GM18508 (cell line): ENCODE results near the gene ABTB1.
"Not testable (repeated sequence)": the region's sequence is repeated elsewhere in the genome, so short reads cannot be mapped to it uniquely, and the experiment has no call there.

ENCODE experiments used
- ATAC-seq: cut with Tn5 transposase; IDR thresholded peaks from one replicate; pipeline ENCODE4 v1.9.1; 2021; ENCODE audit warnings: moderate number of reproducible peaks; ENCODE audit not compliant: insufficient read depth, unreplicated experiment

Gene ABTB1

DNA sequence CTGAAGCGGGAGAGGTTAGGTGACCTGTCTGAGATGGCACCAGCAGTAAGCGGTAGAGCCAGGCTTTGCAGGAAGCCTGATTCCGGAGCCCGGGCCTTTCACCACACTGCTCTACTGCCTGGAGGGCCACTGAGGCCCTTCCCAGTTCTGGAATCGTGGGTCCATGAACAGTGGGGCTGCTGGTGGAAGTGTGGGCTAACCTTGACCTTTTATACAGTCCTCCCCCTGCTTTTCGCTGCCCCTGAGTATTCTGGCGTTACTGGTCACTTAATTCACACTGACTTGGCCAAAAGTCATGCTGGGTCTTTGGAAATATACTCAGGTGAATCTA is 2.6 kb upstream of the ABTB1 start:
- ATAC-seq: no peak

DNA sequence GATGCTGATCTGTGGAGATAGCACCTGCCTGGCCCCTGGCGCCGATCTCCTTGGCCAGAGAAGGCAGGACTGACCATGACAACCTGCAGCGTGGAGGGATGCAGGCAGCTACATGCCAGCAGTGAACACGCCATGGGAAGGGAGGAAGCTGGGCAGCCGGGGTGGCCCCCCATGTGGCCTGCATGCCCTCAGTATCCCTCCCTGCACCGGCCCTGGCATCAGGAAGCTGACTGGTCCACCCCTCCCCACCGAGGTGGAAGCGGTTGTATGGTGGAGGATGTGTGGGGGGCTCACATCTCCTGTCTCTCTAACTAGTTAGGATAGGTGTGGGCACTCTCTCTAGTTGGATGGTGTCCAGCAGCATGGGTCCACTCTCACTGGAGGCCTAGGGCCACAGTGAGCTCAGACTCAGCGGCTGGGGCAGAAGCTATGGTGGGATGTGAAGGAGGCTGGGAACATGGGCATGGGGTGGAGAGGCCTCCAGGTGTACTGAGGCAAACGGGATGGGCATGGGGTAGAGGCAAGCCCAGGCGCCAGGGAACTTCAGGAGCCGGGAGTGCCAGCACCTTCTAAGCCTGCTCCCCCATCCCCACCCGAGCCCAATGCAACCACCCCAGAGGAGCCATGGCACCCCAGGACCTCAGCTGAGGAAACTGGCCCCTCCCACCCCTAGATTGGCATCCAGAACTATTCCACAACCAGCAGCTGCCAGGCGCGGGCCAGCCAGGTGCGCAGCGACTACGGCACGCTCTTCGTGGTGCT is 1.8 kb upstream of the ABTB1 start:
- ATAC-seq: no peak

DNA sequence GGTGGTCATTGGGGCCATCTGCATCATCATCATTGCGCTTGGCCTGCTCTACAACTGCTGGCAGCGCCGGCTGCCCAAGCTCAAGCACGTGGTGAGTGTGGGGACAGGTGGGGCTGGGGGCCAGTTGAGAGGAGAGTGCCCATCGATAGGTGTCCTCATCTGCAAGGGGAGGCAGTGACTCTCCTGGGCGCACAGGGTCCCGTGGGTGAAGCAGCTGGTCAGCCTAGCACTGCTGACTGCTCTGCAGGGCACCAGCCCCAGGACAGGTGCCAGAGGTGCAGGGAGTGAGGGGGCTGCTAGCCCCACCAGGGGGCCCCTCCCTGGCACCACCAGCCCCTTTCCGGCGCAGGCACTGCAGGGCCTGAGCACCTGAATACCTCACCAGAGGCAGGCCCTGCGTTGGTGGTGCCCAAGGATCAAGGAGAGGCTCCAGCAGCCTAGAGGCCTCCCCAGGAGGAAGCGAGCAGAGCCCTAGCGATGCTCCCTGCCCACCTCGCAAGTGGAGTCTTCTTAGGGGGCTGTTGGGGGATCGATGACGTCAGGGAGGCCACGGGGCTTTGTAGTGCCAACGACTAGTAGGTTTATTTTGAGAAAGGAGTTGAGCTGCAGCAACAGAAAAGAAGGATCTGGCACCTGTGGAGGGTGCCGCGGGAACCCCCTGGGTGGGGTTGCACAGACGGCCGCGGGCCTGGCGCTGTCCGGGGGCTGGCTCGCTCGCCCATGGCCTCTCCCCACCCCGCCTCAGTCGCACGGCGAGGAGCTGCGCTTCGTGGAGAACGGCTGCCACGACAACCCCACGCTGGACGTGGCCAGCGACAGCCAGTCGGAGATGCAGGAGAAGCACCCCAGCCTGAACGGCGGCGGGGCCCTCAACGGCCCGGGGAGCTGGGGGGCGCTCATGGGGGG is 976 bp upstream of the ABTB1 start:
- ATAC-seq: no peak

DNA sequence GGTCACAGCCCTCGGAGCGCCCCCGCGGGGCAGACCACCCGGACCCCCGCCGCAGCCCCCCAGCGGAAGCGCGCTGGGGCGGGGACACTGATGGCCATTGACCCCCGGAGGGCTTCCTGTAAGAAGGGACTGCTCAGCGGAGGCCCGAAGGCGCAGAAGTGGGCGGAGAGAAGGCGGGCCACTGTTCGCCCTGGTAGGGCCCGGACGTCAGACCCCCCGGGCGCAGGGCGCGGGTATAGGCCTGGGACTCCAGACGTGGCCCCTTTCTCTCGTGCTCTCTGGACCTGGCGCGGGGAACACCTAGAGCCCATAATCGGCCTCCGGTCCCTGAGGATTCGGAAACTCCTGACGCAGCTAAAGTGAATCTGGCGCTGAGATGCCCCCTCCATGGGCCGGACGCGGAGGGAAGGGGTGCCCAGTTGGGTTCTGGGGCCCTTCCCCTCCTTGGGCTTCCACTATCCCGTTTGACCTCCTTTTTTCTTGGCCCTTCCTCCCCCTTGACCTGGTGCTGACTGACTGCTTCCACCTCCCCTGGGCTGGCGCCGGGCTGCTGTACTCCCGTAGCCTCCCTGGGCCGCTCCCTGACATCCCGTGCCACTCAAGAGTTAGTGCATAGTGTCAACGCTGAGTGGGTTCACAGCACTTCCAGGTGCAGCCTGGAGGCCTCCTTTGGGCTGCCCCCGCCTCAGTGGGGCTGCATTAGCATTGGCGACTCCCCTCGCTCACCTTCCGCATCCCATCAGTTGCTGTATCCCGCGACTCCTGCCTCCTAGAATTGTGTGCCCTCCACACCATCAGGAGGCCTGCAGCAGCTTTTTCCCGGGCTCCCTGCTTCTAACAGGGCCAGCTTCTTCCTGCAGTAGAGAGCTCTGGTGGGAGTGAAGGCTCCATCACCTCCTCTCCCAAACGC is 694 bp downstream of the ABTB1 start:
- no peak for ATAC-seq

DNA sequence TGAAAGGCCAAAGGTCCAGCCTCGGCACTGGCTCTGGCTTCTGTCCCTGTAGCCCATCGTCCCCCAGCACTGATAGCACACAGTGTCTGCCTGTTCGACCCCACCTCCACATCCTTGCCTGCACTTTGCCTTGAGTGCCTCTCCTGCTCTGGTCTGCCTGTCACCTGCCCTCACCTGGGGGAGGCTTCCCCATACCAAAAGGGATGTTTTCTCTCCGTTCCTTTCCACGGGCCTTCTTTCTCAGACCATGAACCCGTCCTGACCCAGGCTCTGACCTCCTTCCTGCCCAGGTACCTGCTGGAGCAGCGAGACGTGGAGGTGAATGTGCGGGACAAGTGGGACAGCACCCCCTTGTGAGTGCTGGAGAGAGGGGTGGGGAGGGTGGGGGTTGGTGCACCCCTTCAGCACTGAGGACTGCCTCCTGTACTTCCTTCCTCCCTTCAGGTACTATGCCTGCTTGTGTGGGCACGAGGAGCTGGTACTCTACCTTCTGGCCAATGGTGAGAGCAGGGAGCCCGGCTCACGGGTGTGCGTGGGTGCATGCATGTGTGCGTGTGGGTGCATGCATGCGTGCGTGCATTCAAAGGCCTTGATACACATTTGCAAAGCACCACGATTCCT is 1.5 kb downstream of the ABTB1 start:
- ATAC-seq: no peak

DNA sequence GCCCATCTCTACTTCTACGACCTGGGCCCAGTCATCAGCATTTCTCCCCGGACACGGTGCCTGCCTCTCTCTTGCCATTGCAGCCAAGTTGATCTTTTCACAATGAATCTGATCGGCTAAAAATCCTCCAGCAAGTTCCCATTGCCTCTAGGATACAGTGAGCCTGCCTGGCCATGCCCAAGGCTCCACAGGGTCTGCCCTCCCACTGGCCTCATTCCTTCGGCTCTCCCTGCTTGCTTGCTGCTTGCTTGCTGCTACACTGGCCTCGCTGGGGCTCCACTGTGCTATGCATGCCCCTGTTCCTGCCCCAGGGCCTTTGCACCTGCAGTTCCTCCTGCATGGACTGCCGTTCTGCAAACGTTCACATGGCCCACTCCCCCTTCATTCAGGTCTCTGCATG is 2.0 kb downstream of the ABTB1 start:
- ATAC-seq: no peak

DNA sequence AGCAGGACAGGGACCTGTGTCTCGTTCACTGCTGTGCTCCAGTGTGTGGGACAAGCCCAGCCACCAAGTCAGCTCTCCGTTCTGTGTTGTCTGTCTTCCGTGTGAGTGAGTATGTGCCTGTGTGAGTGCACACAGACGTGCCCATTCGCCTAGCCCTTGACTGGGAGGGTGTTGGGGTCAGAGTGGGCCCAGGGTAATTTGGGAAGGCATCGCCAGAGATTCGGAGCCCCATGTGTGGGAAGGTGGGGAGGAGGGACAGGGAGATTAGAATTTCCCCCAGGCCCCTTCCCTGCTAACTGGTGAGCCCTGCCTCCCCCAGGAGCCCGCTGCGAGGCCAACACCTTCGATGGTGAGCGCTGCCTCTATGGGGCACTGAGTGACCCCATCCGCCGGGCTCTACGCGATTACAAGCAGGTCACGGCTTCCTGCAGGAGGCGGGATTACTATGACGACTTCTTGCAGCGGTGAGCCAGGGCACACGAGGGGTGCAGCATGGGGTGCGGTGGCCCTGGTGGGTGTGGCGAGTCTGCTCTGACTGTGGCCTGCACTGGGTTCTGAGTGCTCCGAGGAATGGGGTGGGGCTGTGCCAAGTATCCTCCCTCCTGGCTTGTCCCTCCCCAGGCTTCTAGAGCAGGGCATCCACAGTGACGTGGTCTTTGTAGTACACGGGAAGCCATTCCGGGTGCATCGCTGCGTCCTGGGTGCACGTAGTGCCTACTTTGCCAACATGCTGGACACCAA is 3.1 kb downstream of the ABTB1 start:
- ATAC-seq: no peak

DNA sequence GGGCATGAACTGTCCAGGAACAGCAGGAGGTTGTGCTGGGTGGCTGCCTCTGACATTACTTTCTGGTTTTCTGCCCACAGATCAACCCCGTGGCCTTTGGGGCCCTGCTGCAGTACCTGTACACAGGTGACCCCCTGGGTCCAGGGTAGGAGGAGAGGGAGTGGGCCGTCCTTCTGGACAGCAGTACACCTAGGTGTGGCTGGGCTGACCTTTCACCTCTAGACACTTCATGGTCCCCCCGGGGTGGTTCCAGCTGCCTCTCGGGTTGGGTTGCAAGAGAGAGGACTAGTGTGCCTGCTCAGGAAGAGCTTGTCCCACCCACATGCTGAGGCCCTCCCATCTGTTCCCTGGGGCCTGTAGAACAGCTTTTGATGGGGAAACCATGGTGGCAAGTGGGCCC is 3.7 kb downstream of the ABTB1 start:
- ATAC-seq: no peak

DNA sequence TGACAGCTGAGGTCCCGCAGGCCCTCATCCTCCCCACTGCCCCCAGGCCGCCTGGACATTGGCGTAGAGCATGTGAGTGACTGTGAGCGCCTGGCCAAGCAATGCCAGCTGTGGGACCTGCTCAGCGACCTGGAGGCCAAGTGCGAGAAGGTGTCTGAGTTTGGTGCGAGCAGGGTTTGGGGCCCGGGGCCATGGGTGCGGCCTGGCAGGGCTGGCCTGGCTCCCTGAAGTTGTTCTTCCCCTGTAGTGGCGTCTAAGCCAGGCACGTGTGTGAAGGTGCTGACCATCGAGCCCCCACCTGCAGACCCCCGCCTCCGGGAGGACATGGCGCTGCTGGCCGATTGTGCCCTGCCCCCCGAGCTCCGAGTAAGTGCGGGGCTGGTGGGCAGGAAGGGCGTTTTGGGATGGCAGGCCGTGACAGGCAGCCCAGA is 4.2 kb downstream of the ABTB1 start:
- ATAC-seq: no peak

DNA sequence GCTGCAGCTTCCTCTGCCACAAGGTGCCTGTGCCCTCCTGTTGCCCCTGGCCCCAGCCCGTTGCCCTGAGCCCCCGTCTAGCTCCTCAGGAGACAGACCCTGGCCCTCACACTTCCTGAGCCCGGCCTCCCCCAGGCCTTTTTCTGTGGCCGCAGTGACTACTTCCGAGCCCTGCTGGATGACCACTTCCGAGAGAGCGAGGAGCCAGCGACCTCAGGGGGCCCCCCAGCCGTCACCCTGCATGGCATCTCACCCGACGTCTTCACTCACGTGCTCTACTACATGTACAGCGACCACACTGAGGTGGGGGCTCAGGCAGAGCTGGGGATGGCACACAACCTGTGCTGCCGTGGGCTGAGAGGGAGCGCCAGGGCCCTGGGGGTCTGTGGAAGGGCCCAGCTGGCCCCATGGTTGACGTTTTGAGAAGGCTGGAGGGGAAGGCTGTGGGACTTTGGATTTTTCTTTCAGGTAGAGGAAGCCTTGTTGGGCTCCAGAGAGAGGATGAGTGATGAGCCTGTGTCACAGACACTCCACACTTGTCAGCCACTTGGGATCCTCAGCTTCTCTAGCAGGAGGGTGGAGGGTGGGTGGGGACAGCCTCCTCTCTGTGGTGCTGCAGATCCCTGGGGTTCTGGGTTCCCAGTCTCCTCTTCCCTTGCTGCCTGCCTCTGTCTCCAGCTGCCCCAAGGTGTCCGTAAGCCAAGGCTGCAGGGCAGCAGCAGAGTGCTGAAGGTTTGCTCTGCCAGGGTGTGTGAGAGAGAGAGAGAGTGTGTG is 5.0 kb downstream of the ABTB1 start:
- no peak for ATAC-seq

DNA sequence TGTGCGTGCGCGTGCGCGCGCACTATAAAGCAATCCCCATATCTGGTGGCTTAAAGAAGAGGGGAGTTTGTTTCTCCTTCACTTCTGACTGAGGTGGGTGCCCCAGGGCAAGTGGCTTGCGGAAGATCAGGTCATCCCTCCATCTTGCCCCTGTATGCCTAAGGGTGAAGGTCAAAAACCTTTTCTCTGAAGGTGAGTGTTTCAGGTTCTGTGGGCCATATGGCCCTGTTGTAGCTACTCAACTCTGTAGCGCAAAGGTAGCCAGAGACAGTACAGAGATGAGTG is 5.5 kb downstream of the ABTB1 start:
- ATAC-seq: no peak

DNA sequence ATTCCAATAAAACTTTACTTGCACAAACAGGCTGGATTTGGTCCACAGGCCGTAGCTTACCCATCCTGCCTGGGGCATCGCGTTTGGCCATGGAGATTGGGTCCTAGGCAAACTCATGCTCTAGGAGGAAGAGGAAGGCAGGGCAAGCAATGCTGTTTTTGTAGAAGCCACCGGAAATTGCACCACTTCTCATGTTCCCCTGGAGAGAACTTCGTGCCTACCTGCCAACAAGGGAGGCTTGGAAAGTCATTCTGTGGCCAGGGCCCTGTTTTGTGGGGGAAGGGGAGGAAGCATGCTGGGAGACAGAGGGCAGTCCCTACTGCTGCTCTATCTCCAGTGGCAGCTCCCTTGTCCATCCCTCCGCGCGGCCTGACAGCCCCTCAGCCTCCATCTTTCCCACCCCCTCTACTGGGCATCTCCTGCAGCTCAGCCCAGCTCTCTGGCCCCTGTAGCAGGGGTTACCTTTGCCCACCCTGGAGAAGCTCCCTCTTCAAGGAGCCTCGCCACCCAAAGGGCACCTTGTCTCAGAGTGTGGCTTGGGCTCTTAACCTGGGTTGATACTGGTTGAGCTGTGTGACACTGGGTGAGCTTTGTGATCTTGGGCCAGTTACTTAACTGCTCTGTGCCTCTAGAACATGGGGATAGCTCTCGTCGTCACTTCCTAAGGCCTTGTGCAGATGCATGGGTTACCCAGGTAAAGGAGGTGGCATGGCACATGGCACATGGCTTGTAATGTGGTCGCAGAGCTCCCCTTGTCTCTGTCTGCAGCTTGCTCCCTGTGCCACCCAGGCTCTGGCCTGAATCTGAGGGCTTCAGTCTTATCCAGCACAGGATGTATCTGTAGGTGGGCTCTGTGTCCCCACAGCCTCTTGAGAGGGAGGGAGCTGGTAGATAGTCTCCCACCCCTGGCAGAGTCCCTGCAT is 6.1 kb downstream of the ABTB1 start:
- no peak for ATAC-seq

DNA sequence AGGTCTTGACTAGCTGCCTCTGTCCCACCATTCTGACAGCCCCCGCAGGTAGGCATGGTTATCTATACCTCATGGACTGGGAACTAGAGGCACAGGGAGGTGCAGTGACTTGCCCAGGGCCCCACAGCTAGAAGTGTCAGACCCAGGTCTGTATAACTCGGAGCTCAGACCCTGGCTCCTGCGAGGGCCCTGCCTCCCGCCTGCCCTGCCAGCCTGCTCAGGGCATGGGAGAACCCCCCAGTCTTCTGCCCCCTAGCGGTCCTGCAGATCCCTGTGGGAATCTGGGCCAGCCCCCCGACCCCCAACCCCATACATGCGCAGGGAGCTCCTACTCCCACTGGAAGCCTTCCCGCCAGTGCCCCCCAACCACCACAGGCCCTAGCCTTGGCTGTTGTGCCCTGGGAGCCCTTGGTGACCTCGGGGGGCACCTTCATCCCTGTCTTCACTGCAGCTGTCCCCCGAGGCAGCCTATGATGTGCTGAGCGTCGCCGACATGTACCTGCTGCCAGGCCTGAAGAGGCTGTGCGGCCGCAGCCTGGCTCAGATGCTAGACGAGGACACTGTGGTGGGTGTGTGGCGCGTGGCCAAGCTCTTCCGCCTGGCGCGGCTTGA is 6.9 kb downstream of the ABTB1 start:
- ATAC-seq: no peak

DNA sequence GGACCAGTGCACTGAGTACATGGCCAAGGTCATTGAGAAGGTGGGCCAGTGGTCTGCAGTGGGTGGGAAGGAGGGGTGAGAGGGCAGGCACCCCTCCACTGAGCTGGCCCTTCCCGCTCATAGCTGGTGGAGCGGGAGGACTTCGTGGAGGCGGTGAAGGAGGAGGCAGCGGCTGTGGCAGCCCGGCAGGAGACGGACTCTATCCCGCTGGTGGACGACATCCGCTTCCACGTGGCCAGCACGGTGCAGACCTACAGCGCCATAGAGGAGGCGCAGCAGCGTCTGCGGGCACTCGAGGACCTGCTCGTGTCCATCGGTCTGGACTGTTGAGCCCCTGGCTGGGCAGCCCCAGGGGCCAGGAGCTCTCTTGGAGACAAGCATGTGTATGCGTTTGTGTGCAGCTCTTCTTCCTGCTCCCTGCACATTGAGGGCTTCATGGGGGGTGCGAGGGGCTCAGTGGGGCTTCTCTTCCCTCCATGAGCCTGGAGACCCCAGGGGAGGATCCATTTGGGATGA is 7.5 kb downstream of the ABTB1 start:
- ATAC-seq: no peak

DNA sequence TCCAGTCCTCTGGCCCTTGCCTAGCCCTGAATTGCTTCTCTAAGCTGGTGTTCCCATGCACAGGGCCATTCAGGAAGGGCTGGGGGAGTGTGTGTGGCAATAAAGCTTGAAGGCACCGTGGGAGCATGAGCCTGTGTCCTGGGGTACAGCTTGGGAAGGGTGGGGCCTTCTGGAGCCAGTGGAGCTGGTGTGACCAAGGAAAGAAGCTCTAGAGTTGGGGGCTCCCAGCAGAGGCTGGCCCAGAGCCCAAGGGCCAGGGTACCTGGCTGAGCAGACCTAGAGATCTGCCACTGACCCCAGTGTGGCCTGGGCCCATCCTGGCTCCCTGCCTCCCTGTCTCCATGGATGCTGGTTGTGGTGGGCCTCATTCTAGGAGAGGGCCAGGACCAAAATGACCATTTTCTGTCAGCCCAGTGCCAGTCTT is 8.1 kb downstream of the ABTB1 start:
- no peak for ATAC-seq

DNA sequence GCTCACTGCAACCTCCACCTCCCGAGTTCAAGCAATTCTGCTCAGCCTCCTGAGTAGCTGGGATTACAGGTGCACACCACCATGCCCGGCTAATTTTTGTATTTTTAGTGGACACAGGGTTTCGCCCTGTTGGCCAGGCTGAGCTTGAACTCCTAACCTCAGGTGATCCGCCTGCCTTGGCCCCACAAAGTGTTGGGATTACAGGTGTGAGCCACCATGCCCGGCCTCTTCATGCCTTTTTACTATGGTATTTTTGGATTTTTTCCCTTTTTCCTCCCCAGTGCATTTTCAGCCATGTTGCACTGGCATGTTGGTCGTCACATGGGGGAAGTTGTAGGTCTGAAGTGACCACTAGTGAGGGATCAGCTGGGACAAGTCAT is 9.4 kb downstream of the ABTB1 start:
- not testable (repeated sequence) for ATAC-seq

DNA sequence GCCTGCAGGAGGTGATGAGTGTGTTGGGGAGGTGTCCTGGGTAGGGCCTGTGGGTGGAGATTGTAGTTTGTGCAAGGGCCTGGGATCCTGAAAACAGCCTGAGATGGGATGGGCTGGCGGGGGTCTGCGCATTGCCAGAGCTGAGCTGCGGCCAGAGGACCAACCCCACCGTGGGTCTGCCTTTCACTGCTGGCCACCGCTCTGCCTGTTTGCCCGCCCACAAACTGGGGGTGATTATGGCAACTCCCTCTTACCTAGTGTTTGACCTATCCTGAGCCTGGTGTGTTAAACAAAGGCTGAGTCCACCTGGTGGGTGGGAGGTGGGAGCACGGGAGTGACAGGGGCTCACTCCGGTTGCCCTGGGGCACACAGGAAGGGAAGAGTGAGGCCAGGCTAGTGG is 9.8 kb downstream of the ABTB1 start:
- ATAC-seq: no peak
